B cell (primary cell): Measurements from ENCODE around the gene FAM114A1.

Experiments
- CTCF ChIP-seq: fragments of 200-600 bp; IDR thresholded peaks from one replicate; pipeline ENCODE4 v1.8.0; 2022; ENCODE audit warnings: antibody characterized with exemption, mild to moderate bottlenecking
- EZH2 ChIP-seq: IDR thresholded peaks from 2 replicates; pipeline ENCODE4 v1.6.1; 2012; ENCODE audit warnings: borderline replicate concordance, low read depth, mild to moderate bottlenecking, moderate library complexity, low read length; ENCODE audit not compliant: insufficient read depth, poor library complexity, severe bottlenecking

- no peak for TF ChIP-seq CTCF
- no peak for TF ChIP-seq EZH2
Measured at GRCh38 chr4:38990241-38990640, 122.6 kb downstream of the FAM114A1 start.
